Liver (tissue), 3 donors: Measurements from ENCODE around the gene CD300LG.

Experiments
- ATF3 ChIP-seq: IDR thresholded peaks from 2 replicates; pipeline ENCODE4 v1.6.1; 2016; ENCODE audit warnings: antibody characterized with exemption
- CTCF ChIP-seq: fragments of 150-350 bp; IDR thresholded peaks from 2 replicates; pipeline ENCODE4 v1.5.1; 2017; ENCODE audit warnings: improper control_type of control experiment, low read depth, low read length; ENCODE audit not compliant: missing input control
- EGR1 ChIP-seq, 2 donors: IDR thresholded peaks; 2 replicates each; pipeline ENCODE4 v1.6.1; 2016 to 2018; ENCODE audit warnings: antibody characterized with exemption in 2 of 2, low read depth in 2 of 2
- HNF4A ChIP-seq, 2 donors: conservative IDR thresholded peaks; 2 replicates each; pipeline ENCODE4 v1.6.1; 2016; ENCODE audit warnings: antibody characterized with exemption in 2 of 2, mild to moderate bottlenecking in 2 of 2
- HNF4G ChIP-seq: IDR thresholded peaks from 2 replicates; pipeline ENCODE4 v1.6.1; 2016; ENCODE audit warnings: antibody characterized with exemption
- RAD21 ChIP-seq, 2 donors: IDR thresholded peaks; 2 replicates each; pipeline ENCODE4 v1.6.1; 2016; ENCODE audit warnings: antibody characterized with exemption in 2 of 2, mild to moderate bottlenecking in 2 of 2
- RXRA ChIP-seq, 2 donors: IDR thresholded peaks; 2 replicates each; pipeline ENCODE4 v1.6.1; 2017 to 2018; ENCODE audit warnings: antibody characterized with exemption in 2 of 2, mild to moderate bottlenecking in 1 of 2
- SP1 ChIP-seq: IDR thresholded peaks from 2 replicates; pipeline ENCODE4 v1.6.1; 2018; ENCODE audit warnings: antibody characterized with exemption, mild to moderate bottlenecking
- TAF1 ChIP-seq: conservative IDR thresholded peaks from 2 replicates; pipeline ENCODE4 v1.6.1; 2016; ENCODE audit warnings: antibody characterized with exemption, mild to moderate bottlenecking
- YY1 ChIP-seq: IDR thresholded peaks from 2 replicates; pipeline ENCODE4 v1.6.1; 2016; ENCODE audit warnings: antibody characterized with exemption, mild to moderate bottlenecking
- TF ChIP-seq, protein P1 (sequence below): IDR thresholded peaks from 2 replicates; pipeline ENCODE4 v1.6.1; 2016; ENCODE audit warnings: antibody characterized with exemption
- donor health status: healthy.
- donor health status: healthy.

DNA sequence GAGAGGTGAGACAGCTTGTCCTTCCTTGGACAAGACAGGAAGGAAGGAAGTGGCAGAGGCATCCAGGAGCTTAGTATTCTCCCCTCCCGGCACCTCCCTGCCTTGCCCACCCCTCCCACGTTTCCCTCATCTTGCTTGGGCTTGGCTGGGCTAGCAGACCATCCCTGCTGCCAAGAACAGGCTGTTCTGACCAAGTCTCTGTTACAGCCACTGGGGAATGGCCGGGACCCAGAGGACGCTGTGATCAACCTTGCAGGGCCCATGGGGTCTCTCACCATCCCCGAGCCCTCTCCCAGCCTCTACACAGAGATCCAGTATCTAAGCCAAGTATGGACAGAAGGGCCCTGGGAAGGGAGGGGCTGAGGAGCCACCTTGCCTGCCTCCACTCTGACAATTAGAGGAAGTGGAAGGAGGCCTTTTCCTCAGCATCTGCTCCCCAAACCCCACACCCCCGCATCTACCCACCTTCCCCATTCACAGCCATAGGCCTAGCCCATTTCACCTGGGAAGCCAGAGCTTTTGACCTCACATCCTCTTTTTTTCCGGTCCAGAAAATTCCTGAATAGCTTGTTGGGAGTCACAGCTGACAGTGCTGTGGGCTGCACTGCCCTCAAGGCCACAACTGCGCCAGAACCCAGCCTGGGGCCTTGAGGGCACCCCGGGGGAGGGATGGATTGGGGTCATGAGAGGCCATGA is 14.1 kb downstream of the CD300LG start:
- TF ChIP-seq, protein P1, sequence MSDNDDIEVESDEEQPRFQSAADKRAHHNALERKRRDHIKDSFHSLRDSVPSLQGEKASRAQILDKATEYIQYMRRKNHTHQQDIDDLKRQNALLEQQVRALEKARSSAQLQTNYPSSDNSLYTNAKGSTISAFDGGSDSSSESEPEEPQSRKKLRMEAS: no peak
- TF ChIP-seq CTCF (no peak), RXRA (IDR thresholded peaks at IDR 0.05) (no peak), EGR1 (IDR thresholded peaks at IDR 0.05; ENCODE audit: low read depth in 2 of 2) (no peak), SP1 (no peak), HNF4G (no peak), ATF3 (no peak), RAD21 (IDR thresholded peaks at IDR 0.05) (no peak), TAF1 (no peak), HNF4A (conservative IDR thresholded peaks at IDR 0.05) (no peak), YY1 (no peak)
